Adipose tissue (tissue), 3 donors: ENCODE measurements around the gene ADSL. TPM values are rescaled to one million over a fixed set of nuclear protein-coding genes. Genes with fewer than 3 reads are reported as not detected.

Source experiments
- H3K27ac ChIP-seq: one replicate; pipeline ENCODE4 v1.5.1; 2013; ENCODE audit warnings: low read depth, low read length
- WGBS, 3 donors: extraction: QIAGEN DNeasy Blood & Tissue Kit; methylation state at CpG; one replicate each; pipeline ENCODE4 v1.1.7; 2013; 5-methylcytosine and 5-hydroxymethylcytosine counted together
- polyA plus RNA-seq, 3 donors: library from polyadenylated mRNA; stranded (reverse); fragments of 200-250 nt; gene quantifications; one replicate each; pipeline ENCODE4 v1.2.3, GENCODE V29; 2013
- donor health status: healthy with polysubstance abuse.
- donor health status: Bipolar disorder and iron deficiency.
- donor health status: healthy.

Gene ADSL
- polyA plus RNA-seq, 3 donors = 38.4 to 44.5 (median 44.0) TPM

DNA sequence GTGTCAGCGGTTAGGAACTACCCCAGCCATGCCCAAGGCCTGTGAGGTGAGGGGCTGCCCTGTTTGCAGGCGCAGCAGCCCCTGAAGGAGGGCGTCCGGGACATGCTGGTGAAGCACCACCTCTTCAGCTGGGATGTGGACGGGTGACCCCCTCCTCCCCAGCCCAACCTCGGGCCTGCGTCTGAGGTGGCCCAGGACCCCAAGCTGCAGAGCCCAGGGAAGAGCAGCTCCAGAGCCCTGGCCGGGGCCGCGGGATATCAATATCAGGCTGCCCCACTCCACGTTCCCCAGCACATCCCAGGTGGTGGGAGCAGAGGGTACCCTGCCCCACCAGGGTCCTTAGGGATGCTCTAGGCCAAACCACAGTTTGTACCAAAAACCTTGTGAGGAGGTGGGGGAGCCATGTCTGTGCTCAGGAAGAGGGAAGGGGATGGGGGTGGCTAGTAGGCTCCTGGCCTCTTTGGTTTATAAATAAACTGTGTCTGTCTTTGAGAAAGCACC lies 63.4 kb downstream of the ADSL start:
- no peak overlapping the region for H3K27ac ChIP-seq

DNA sequence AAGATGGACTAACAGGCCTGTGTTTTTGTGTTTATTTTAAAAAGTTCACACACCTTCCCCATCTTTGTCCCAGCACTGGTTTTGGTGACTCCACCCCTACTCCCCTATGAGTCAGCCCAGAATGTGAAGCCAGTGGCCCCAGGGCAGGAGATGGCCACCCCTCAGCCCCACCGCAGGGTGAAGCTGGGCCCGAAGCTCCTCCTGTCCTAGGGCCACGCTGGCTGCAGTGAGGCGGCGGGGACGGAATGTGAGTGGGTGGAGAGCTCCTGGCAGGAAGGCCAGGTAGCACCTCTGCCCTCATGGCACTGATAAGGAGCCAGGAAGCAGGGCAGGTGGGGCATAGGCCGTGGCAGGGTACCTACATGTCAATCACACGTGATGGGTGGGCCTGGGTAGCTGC lies 64.0 kb downstream of the ADSL start:
- 73 to 91% (median 90%) methylated on average over 8 of the region's 8 CpGs for WGBS, 3 donors
- H3K27ac ChIP-seq = no peak overlapping the region

More for the DNA sequence above, 63.4 kb downstream of the ADSL start:
- WGBS, 3 donors = 92 to 95% (median 93%) methylated on average over 10 to 11 of the region's 11 CpGs

DNA sequence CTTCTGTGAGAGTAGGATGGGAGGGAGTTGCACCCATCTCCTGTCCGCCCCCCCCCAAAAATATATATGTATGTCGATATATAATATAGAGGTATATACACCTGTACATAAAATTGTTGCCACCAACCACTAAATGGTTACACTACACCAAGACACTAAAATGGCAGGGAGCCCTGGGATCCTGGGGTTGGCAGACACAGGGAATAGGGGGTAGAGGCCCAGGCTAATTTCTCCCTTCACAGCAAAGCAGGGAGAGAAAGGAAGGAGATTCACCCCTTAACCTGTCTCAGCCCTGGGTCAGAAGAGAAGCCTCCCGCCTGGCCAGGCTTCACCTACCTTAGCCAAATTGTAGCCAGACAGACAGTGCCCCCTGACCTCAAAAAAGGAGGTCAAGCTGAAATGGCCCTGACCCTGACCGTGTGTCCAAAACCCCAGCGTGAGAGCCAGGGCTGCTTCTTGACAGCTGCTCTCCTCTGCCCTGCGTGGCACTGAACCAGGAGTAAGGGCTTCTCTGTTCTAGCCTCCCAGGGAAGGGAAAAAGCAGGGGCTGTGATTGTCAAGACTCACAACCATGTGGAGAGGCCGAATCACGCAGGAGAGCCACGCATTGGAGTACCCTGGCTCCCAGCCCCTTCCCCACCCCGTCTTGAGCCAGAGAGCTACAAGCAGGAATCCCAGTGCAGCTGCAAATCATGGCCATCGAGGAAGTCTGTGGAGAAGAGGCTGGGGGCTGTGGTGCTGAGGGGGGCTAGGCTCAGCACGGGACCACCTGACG lies 64.6 kb downstream of the ADSL start:
- 85 to 89% (median 88%) methylated on average over 13 of the region's 13 CpGs for WGBS, 3 donors
- no peak overlapping the region for H3K27ac ChIP-seq

DNA sequence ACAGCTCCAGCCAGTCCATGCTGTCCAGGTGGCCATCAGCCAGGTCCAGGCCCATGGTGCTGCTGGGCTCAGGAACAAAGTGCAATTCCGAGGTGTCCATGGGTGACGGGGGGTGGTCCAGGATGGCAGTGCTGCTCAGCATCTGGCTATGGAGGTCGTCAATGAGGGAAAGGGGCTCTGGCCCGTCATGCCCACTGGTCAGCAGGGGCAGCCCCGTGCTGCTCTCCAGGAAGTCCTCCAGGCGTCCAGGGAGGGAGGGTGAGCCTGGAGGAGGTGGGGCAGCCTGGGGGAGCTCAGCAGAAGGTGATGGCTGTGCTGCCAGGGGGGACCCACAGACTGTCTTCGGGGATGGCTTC lies 65.2 kb downstream of the ADSL start:
- WGBS, 3 donors = 80 to 89% (median 80%) methylated on average over 7 of the region's 7 CpGs
- H3K27ac ChIP-seq = no peak overlapping the region

DNA sequence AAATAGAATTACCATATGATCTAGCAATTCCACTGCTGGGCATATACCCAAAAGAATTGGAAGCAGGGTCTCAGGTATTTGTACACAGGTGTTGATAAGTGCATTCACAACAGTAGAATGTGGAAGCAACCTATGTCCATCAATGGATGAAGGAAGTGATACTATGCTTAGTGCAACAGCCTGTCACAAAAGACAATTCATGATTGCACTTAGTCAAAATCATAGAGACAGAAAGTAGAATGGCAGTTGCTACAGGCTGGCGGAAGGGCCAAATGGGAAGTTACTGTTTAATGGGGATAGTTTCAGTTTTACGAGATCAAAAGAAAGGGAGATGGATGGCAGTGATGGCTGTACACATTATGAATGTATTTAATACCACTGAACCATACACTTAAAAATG lies 66.1 kb downstream of the ADSL start:
- 69 to 96% (median 69%) methylated on average over 2 of the region's 2 CpGs for WGBS, 3 donors
- H3K27ac ChIP-seq = no peak overlapping the region

DNA sequence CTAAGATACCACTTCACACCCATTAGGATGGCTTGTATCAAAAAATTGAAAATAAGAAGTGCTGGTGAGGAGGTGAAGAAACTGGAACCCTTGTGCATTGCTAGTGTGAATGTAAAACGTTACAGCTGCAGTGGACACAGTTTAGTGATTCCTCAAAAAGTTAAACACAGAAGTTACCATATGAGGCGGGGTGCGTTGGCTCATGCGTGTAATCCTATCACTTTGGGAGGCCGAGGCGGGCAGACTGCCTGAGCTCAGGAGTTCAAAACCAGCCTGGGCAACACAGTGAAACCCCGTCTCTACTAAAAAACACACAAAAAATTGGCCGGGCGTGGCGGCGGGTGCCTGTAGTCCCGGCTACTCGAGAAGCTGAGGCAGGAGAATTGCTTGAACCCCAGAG lies 67.6 kb downstream of the ADSL start:
- 74 to 85% (median 81%) methylated on average over 13 of the region's 13 CpGs for WGBS, 3 donors
- H3K27ac ChIP-seq = no peak overlapping the region

DNA sequence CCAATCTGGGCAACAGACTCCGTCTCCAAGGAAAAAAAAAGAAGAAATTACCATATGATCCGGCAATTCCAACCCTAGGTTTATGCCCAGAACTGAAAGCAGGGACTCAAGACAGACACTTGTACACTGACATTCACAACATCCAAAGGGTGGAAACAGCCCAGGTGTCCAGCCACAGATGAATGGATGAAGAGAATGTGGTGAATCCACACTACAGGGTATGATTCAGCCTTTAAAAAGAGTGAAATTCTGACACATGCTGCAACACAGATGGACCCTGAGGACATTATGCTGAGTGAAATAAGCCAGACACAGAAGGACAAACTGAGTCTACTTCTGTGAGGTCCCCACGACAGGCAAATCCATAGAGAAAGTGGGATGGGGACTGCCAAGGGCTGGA lies 68.0 kb downstream of the ADSL start:
- WGBS, 3 donors = 63 to 74% (median 67%) methylated on average over 3 of the region's 3 CpGs

DNA sequence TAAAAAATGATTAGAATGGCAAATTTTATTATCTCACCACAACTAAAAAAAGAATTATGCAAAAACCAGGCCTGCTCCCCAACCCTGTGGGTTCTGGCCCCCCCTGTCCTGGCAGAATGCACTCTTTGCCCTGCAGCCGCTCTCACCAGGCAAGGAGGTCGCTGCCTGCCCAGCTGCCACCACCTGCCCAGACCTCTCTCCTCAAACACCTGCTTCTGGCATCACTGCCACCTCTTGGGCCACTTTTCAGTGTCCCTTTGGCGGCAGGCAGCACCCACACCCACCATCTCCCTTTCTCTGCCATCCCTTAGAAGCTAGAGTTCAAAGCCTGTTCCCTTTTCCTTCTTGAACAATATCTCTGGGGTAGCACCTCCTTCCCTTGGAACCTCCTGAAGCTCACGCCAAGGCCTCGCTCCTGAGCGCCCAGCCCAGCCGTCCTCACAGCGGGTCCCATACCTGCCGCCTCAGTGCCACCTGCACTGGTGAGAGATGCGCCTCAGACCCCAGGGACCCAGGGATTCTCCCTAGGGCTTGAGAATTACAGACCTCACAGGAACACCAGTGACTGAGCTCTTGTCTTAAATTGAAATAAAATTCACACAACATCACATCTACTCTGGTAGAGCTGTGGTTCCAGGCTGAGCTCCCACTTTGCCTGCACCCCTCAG lies 68.7 kb downstream of the ADSL start:
- 83 to 97% (median 89%) methylated on average over 10 of the region's 10 CpGs for WGBS, 3 donors
- H3K27ac ChIP-seq = no peak overlapping the region

More for the DNA sequence above, 68.0 kb downstream of the ADSL start:
- H3K27ac ChIP-seq = no peak overlapping the region

DNA sequence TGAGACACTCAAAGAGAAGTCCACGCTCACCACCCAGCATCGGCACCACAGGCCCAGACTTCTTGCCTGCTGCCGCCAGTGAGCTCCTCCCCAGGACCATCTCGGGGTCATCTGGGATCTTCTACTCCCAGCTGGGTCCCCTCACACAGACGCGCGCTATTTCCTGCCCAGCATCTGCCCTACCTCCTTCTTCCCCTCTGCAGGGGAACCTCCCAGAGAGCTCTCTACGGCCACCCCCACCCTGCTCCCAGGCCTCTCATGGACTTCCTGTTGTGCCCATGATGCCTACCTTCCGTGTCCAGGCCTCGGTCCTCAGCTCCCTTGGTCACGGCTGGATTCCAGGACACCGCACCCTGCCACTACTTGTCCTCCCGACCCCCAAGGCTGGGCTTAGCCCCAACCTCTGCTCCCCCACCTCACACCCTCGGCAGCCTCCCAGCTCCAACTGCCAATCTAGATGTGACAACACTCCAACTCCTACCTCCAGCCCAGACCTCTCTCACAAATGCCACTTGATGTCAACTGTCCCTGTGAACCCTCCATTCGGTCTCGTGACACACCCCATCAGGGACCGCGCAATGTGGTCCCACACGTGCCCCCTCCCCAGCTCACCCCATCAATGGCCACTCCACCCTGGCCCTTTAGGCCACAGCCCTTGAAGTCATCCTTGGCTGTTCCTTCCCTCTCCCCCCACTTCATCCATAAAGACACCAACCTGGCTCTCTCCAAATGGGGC lies 69.4 kb downstream of the ADSL start:
- WGBS, 3 donors = 56 to 71% (median 67%) methylated on average over 19 of the region's 19 CpGs
- H3K27ac ChIP-seq = no peak overlapping the region

DNA sequence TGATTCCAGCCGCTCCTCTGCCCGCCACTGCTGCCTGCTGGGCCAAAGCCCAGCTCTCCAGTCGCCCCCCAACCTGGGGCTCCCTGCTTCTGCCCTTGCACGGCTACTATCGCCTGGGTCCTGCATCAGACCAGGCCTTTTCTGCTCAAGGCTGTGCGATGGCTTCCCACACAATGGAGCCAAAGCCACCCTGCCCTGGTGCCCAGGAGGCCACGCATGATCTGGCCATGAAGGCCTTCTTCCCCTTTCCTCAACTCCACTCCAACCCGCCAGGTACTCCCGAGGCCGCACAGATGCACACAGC lies 69.9 kb downstream of the ADSL start:
- H3K27ac ChIP-seq = no peak overlapping the region
- 94 to 96% (median 95%) methylated on average over 9 to 10 of the region's 10 CpGs for WGBS, 3 donors

DNA sequence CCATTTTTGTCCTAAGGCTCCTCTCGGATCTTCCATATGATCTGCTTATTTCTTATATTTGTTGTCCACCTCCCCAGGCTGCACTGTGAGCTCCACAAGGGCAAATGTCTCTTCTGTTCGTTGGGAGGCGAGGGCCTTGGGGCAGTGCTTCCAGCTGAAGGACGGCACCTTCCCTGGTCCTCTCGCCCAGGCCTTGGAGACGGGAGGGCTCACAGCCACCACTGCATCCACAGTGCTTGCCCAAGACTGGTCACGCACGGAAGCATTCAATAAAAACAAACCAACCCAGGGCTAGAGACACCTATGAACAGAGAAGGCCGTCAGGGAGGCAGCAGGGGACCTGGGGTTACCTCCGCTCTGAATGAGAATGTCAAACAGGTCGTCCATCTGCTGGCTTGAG lies 70.3 kb downstream of the ADSL start:
- H3K27ac ChIP-seq = no peak overlapping the region
- 92 to 97% (median 94%) methylated on average over 11 of the region's 11 CpGs for WGBS, 3 donors

DNA sequence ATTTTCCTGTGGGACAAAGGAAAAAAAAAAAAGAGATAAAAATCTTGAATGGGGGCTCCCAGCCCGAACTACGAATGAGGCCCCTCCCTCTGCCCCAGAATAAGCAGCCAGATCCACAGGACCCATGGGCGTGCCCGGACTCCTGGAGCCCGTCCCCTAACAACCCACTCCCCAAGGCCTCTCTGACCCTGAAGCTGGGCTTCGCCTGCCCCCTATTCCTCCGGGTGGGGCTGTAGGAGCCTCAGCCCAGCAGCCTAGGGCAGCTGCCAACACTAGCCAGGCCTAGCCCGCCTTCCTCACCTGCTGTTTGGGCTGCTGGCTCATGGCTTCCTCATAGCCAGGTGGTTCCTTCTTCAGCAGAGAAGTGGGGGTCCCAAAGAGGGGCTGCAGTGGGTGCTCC lies 70.7 kb downstream of the ADSL start:
- WGBS, 3 donors = 89 to 98% (median 93%) methylated on average over 8 of the region's 8 CpGs
- H3K27ac ChIP-seq = no peak overlapping the region

DNA sequence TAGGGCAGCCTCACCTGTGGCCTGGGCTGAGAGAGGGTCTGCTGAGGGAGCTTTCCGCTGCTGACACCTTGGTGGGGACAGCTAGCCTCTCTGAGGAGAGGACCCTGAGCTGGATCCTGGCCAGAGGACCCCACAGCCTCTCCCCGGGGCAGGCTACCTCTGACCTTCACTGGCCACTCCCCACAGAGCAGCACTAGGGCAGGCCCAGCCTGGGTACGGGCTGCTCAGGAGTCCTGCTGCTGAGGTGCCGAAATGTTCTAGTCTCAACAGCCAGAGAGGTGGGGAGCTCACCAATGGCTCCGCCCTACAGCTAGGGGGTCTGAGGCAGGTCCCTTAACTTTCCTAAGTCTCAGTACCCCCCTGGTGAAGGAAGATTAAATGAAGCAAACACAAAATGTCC lies 71.6 kb downstream of the ADSL start:
- WGBS, 3 donors = 87 to 95% (median 92%) methylated on average over 5 of the region's 5 CpGs

DNA sequence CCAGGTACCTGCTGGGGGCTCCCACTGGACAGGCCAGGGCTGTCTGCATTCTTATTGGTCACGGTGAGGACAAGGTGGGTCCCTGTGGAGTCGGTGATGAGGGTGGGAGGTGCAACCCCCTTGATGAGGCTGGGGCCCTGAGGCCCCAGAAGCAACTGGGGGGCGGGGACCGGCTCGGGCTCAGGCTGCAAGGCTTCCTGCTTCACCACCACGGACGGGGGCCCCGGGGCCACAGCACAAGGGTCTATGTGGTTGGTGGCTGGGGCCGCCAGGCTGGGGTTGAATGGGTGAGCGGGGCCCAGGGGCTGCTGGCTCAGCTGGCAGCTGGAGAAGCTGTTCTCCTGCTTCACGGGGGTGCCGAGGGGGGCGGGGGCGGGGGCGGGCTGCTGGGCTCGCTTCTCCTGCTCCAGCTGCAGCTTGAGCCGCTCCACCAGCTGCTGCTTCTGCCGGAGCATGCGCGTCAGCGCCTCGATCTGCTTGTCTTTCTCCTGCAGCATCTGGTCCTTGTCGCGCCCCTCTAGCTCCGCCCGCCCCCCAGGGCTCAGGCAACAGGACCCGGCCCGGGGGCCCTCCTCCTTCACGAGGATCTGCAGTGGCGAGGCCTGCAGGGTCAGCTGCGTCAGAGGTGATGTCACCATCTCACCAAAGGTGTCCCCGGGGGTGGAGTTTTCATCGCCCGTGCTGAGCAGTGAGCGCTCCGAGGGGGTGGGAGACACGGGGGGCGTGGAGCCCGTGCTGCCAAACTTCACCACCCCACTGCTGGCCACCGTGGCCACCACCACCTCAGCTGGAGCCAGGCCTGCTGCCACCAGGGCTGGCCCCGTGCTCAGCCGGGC lies 72.3 kb downstream of the ADSL start:
- WGBS, 3 donors = 82 to 89% (median 86%) methylated on average over 31 to 42 of the region's 42 CpGs
- no peak overlapping the region for H3K27ac ChIP-seq

More for the DNA sequence above, 71.6 kb downstream of the ADSL start:
- no peak overlapping the region for H3K27ac ChIP-seq

DNA sequence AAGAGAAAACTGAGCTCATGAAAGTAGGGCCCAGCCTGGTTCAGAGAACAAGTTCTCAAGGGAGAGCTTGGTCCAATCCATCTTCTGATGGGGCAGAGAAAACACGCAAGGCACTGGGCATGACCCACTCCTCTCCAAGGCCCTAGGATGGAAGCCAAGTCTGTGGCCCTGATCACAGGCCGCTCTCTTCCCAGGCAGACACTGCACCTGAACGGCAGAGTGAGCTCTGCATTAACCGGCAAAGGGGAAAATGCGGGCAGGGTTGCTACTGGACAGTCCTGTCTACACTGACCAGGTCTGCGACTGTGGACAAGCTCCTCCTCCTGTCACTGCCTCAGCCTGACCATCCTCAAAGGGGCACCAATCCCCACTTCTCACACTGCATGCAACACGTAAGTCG lies 73.4 kb downstream of the ADSL start:
- no peak overlapping the region for H3K27ac ChIP-seq
- 70 to 92% (median 91%) methylated on average over 8 of the region's 8 CpGs for WGBS, 3 donors

DNA sequence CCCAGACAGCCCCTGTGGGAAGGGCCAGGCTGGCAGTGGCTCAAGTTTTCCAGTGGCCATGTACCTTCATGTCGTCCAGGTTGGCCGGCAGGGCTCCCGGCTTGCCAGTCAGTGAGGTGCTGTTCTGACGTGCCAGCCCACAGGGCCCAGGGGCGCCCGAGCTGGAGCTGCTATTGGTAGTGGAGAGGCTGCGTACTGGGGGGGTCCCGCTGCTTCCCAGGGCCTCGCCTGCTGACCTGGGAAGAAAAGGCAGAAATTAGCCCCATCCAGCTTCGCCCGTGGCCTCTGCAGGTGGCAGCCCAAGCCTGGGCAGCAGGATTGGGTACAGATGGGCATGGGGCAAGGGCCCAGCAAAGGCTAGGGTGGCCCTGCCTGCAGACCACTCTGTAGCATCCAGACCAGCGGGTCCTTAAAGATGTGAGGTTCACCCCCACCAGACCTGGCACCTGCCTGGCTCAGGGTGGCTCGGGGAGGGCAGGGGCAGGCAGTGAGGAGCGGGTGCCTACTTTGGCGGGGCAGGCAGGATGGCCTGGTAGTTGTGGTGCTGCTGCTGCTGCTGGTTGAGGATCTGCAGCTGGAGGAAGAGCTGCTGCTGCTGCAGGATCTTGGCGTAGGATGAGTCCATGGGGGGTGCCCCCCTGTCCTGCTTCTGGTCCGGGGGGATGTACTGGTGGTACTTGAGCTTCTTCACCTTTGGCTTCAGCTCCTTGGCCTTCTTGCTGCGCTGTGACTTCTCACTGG lies 74.2 kb downstream of the ADSL start:
- 93 to 96% (median 94%) methylated on average over 18 of the region's 18 CpGs for WGBS, 3 donors
- no peak overlapping the region for H3K27ac ChIP-seq

DNA sequence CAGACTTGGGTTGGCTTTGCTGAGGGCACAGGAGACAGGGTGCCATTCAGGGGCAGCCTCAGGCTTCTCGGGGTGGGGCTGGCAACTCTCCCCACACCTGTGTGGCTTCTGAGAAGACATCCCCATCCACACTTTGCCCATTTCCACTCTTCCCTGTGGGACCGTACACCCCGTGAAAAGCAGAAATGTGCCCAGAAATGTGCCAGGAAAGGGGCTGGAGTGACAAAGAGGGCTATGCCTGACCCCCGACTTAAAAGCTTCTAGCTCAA lies 74.7 kb downstream of the ADSL start:
- H3K27ac ChIP-seq = no peak overlapping the region
- WGBS, 3 donors = 90 to 94% (median 91%) methylated on average over 4 of the region's 4 CpGs

DNA sequence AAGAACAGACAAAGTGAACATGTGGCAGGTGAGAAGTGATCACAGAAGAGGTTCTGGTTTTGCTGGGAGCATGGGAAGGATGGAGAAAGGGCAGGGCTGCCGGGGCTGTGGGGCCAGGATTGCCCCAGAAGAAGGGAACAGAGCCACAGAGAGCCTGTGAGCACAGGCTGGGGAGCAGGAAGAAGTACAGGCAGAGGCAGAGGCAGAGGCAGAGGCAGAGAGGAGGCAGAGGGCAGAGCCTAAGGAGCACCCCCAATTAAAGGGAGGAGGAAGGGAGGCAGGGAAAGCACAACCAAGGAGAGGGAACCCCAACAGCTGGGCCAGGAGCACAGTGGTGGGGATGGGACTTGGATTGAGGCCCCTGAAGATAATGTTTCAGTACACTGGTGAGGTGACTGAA lies 75.6 kb downstream of the ADSL start:
- no peak overlapping the region for H3K27ac ChIP-seq
- WGBS, 3 donors = 85 to 100% (median 92%) methylated on average over 1 of the region's 1 CpG
